ENCODE data around the gene SENP3.

The SENP3 gene

DNA sequence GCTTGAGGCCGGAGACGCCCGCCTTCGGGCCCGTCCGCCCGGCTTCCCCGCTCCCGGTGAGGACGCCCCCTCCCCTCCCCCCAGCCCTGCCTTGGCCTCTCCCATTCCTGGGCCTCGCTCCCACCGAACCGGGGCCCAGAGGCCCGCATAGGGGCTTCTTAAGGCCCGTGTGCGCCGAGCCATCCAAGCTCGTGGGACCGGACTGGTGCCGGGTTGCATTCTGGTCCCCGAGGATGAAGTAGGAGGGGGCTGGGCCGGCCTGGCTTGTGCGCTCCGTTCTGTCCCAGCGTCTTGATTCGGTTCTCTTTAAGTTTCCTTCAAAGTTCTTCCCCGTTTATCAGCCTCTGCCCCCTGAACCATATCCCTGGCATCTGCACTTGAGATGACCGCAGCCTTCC is 488 bp downstream of the SENP3 start:
- H3K27ac ChIP-seq = peak overlapping the region; percentile 59
- in situ Hi-C loops (cut with HindIII; ENCODE audit: low pct_ligation_motif_present, low sequenced_read_pairs) = no loop called here
- H3K4me3 ChIP-seq (ENCODE audit: low read depth, low read length) = peak overlapping the region; percentile 83
- H3K27me3 ChIP-seq (replicated peaks) = no peaks in the 10 kb centered on the region
- TF ChIP-seq, protein P1, sequence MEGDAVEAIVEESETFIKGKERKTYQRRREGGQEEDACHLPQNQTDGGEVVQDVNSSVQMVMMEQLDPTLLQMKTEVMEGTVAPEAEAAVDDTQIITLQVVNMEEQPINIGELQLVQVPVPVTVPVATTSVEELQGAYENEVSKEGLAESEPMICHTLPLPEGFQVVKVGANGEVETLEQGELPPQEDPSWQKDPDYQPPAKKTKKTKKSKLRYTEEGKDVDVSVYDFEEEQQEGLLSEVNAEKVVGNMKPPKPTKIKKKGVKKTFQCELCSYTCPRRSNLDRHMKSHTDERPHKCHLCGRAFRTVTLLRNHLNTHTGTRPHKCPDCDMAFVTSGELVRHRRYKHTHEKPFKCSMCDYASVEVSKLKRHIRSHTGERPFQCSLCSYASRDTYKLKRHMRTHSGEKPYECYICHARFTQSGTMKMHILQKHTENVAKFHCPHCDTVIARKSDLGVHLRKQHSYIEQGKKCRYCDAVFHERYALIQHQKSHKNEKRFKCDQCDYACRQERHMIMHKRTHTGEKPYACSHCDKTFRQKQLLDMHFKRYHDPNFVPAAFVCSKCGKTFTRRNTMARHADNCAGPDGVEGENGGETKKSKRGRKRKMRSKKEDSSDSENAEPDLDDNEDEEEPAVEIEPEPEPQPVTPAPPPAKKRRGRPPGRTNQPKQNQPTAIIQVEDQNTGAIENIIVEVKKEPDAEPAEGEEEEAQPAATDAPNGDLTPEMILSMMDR (IDR thresholded peaks at IDR 0.05; ENCODE audit: low read depth, low read length, missing control alignments) = no peak
- peaks cover 28% of the 10 kb centered on the region for H3K36me3 ChIP-seq (replicated peaks)
- no peak for DNase-seq

DNA sequence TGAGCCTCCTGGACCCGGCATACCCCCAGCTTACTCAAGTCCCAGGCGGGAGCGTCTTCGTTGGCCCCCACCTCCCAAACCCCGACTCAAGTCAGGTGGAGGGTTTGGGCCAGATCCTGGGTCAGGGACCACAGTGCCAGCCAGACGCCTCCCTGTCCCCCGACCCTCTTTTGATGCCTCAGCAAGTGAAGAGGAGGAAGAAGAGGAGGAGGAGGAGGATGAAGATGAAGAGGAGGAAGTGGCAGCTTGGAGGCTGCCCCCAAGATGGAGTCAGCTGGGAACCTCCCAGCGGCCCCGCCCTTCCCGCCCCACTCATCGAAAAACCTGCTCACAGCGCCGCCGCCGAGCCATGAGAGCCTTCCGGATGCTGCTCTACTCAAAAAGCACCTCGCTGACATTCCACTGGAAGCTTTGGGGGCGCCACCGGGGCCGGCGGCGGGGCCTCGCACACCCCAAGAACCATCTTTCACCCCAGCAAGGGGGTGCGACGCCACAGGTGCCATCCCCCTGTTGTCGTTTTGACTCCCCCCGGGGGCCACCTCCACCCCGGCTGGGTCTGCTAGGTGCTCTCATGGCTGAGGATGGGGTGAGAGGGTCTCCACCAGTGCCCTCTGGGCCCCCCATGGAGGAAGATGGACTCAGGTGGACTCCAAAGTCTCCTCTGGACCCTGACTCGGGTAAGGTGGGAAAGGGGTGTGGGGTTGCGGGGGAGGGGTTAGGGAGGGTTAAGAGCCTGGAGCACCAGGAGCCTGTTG is 1.6 kb downstream of the SENP3 start:
- TF ChIP-seq, protein P1 (IDR thresholded peaks at IDR 0.05; ENCODE audit: low read depth, low read length, missing control alignments) = no peak
- Histone ChIP-seq H3K36me3 (replicated peaks) (peaks cover 33% of the 10 kb centered on the region), H3K27me3 (replicated peaks) (no peaks in the 10 kb centered on the region), H3K4me3 (ENCODE audit: low read depth, low read length) (peak overlapping the region; percentile 83), H3K27ac (no peak overlapping the region)
- in situ Hi-C loops (cut with HindIII; ENCODE audit: low pct_ligation_motif_present, low sequenced_read_pairs) = no loop called here
- no peak for DNase-seq

DNA sequence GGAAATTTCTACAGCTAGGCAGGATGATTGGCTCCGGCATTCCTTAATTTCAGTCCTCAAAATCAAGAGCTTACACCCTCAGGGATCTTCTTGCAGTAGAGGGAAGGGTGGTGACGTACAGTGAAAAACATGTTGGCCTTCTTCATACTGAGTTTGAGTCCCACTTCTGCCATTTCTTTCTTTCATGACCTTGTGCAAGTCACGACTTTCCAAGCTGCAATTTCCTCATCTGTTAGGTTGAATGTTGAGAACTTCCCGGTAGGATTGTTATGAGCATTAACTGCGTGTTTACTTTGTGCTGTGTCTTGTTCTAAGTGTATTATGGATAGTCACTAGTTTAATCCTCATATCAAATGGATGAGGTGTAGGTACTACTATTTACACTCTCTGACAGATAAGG is 7.9 kb downstream of the SENP3 start:
- Histone ChIP-seq H3K27me3 (replicated peaks) (no peaks in the 10 kb centered on the region), H3K36me3 (replicated peaks) (peaks cover 64% of the 10 kb centered on the region), H3K4me3 (ENCODE audit: low read depth, low read length) (no peak overlapping the region), H3K27ac (no peak overlapping the region)
- in situ Hi-C loops (cut with HindIII; ENCODE audit: low pct_ligation_motif_present, low sequenced_read_pairs) = no loop called here
- TF ChIP-seq, protein P1 (IDR thresholded peaks at IDR 0.05; ENCODE audit: low read depth, low read length, missing control alignments) = no peak
- DNase-seq = no peak

DNA sequence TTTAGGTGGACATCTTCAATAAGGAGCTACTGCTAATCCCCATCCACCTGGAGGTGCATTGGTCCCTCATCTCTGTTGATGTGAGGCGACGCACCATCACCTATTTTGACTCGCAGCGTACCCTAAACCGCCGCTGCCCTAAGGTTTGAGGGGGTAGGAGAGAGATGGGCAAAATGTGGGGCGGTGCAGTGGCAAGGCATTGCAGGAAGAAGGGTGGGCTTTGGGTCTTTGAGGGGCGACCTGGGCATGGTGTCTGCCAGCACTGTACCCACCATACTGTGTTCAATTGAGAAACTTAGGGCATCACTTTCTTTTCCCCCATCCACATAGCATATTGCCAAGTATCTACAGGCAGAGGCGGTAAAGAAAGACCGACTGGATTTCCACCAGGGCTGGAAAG is 8.6 kb downstream of the SENP3 start:
- TF ChIP-seq, protein P1 (IDR thresholded peaks at IDR 0.05; ENCODE audit: low read depth, low read length, missing control alignments) = no peak
- in situ Hi-C loops (cut with HindIII; ENCODE audit: low pct_ligation_motif_present, low sequenced_read_pairs) = no loop called here
- Histone ChIP-seq H3K27ac (no peak overlapping the region), H3K27me3 (replicated peaks) (no peaks in the 10 kb centered on the region), H3K36me3 (replicated peaks) (peaks cover 66% of the 10 kb centered on the region), H3K4me3 (ENCODE audit: low read depth, low read length) (no peak overlapping the region)
- DNase-seq = no peak

DNA sequence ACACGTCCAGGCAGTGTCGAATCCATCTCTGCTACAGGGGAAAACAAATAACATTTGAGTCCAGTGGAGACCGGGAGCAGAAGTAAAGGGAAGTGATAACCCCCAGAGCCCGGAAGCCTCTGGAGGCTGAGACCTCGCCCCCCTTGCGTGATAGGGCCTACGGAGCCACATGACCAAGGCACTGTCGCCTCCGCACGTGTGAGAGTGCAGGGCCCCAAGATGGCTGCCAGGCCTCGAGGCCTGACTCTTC is 10.5 kb downstream of the SENP3 start:
- H3K4me3 ChIP-seq (ENCODE audit: low read depth, low read length) = peak overlapping the region; percentile 63
- peaks cover 70% of the 10 kb centered on the region for H3K36me3 ChIP-seq (replicated peaks)
- no peak for DNase-seq
- H3K27ac ChIP-seq = peak overlapping the region; percentile 63
- TF ChIP-seq, protein P1 (IDR thresholded peaks at IDR 0.05; ENCODE audit: low read depth, low read length, missing control alignments) = no peak
- in situ Hi-C loops (cut with HindIII; ENCODE audit: low pct_ligation_motif_present, low sequenced_read_pairs) = no loop called here
- no peaks in the 10 kb centered on the region for H3K27me3 ChIP-seq (replicated peaks)

Data from brain microvascular endothelial cell (primary cell).